ENCODE results near the gene MAPK8IP3.

GRCh38 chr16:1812732-1813163 lies 106.8 kb downstream of the MAPK8IP3 start:
- TF ChIP-seq CTCF (IDR thresholded peaks at IDR 0.05; ENCODE audit: low read length) (no peak), EZH2 (optimal IDR thresholded peaks at IDR 0.05; ENCODE audit: low read depth, low read length) (no peak), EZH2phosphoT487 (IDR thresholded peaks at IDR 0.05; ENCODE audit: low read length) (no peak)
